Measurements from ENCODE around the gene RNF4. TPM values are rescaled to one million over a fixed set of nuclear protein-coding genes. Genes with fewer than 3 reads are reported as not detected.
"Not testable (repeated sequence)": the region's sequence is repeated elsewhere in the genome, so short reads cannot be mapped to it uniquely, and the experiment has no call there.

The RNF4 gene
- total and polyA plus RNA-seq, 9 donors: 27.0 to 72.1 (median 47.1) TPM

DNA sequence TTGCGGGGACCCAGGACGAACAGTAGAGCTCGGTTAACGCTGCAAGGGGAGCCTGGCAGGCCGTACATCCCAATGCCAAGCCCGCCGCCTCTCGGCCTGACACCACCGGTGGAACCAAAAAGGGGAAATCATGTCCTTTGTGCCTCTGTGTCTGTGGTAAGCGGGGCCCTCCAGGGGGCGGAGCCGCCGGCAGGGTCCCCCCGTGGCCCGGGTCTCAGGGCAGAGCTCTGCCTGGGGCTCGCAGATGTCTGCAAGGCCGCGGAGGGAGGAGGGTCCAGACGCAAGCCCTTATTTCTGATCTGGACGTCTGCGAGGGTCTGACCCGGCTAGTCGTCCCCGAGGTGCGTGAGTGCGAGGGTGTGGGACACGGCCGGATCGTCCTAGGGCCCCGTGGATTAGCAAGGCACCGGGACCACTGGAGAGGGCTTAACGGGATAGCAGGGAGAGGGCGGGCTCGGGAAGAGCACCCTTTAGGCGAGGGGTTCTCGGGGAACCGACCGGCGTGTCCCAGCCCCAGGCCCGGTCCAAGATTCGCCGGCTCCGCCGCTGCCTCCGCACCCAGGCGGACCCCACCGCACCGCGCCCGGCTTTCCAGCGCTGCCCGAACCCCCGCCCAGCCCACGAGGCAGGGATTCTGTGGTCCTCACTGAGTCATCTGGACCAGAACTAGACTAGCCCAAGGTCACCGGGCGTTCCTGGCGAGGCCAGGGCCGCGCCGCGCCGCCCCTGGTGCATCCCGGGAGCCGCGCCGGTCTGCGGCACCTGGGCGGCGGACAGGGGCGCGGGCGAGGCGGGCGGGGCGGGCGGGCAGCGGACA is 66.7 kb downstream of the RNF4 start:
- Histone ChIP-seq H3K4me3 (peak overlapping the region; percentile 49), H3K4me1 (ENCODE audit: insufficient read depth) (peaks cover 8% of the 10 kb centered on the region), H3K27me3 (no peaks in the 10 kb centered on the region), H3K27ac (peak overlapping the region; percentile 72 to 89), H3K9me3 (no peaks in the 10 kb centered on the region), H3K36me3 (no peaks in the 10 kb centered on the region)
- WGBS, 3 donors: 2 to 6% (median 4%) methylated on average over 49 to 77 of the region's 77 CpGs
- intact Hi-C loops (cut with DNase I): loop anchor here in 2 of 4 donors (5.0 to 10.0 kb wide), 5 partner anchors 71 to 399 kb away; partner anchors contain the start of genes MXD4 (in 1 of the 2) and RNF4 (in 1 of the 2)
- peak; percentile 60 for TF ChIP-seq POLR2A (IDR thresholded peaks at IDR 0.05)
- TF ChIP-seq, protein P1, sequence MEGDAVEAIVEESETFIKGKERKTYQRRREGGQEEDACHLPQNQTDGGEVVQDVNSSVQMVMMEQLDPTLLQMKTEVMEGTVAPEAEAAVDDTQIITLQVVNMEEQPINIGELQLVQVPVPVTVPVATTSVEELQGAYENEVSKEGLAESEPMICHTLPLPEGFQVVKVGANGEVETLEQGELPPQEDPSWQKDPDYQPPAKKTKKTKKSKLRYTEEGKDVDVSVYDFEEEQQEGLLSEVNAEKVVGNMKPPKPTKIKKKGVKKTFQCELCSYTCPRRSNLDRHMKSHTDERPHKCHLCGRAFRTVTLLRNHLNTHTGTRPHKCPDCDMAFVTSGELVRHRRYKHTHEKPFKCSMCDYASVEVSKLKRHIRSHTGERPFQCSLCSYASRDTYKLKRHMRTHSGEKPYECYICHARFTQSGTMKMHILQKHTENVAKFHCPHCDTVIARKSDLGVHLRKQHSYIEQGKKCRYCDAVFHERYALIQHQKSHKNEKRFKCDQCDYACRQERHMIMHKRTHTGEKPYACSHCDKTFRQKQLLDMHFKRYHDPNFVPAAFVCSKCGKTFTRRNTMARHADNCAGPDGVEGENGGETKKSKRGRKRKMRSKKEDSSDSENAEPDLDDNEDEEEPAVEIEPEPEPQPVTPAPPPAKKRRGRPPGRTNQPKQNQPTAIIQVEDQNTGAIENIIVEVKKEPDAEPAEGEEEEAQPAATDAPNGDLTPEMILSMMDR (IDR thresholded peaks at IDR 0.05): peak in 1 of 3 donors; percentile 11
- no peak for TF ChIP-seq EP300 (IDR thresholded peaks at IDR 0.05)
- DNase-seq: peak in 4 of 5 donors; percentile 81 to 87 (median 84)

DNA sequence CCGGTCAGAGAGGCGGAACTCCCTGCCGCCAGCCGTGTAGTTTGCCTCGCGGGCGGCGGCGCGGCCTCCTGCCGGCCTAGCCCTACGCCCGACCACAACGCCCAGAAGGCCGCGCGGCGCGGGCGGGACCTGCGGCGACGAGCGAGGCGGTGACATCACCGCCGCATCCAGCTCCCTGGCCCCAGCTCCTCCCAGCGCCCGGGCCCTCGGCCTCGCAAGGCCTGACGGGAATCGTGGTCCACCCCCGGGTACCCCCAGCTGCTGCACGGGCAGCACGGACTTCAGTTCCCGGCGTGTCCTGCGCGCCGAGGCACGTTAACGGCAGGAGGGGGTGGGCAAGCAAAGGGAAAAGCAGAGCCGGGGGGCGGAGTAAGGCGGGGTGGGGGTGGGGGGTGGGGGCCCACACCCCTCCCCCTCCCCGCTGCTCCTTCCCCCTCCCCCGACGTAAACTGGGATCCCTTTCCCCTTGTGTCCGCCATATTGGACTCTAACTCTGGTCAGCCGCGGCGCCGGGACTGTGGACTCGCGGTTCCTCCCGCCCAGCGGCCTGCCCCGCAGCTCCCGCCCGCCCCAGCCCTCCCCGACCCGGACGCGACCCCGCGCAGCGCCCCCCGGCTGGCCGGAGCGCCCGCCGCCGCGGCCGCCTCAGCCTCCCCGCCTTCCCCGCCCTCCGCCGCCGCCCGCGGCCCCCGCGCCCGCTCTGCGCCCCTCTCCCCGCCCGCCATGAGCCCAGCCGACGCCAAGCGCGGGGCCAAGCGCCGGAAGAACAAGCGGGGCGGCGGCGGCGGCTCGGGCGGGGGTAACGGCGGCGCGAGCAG is 67.5 kb downstream of the RNF4 start, which contains the start of gene FAM193A:
FAM193A (plus strand) TSS at position 455 of the 818 bp plus-strand sequence; CDS start at position 724, 269 bp downstream.
- TF ChIP-seq, protein P1 (IDR thresholded peaks at IDR 0.05): peak in 1 of 3 donors; percentile 13
- TF ChIP-seq POLR2A (IDR thresholded peaks at IDR 0.05): no peak
- Histone ChIP-seq H3K4me1 (ENCODE audit: insufficient read depth) (peaks cover 8% of the 10 kb centered on the region), H3K4me3 (peak within 1 kb of the TSS; percentile 97), H3K27me3 (no peaks in the 10 kb centered on the region), H3K36me3 (no peaks in the 10 kb centered on the region), H3K27ac (peak within 1 kb of the TSS; percentile 79 to 90), H3K9me3 (no peaks in the 10 kb centered on the region)
- 0 to 1% (median 0%) methylated on average over 46 to 106 of the region's 106 CpGs for WGBS, 3 donors
- intact Hi-C loops (cut with DNase I): loop anchor here in 2 of 4 donors (5.0 to 10.0 kb wide), 5 partner anchors 72 to 398 kb away; partner anchors contain the start of genes MXD4 (in 1 of the 2) and RNF4 (in 1 of the 2)
- DNase-seq: peak; percentile 98 to 99 (median 99)

DNA sequence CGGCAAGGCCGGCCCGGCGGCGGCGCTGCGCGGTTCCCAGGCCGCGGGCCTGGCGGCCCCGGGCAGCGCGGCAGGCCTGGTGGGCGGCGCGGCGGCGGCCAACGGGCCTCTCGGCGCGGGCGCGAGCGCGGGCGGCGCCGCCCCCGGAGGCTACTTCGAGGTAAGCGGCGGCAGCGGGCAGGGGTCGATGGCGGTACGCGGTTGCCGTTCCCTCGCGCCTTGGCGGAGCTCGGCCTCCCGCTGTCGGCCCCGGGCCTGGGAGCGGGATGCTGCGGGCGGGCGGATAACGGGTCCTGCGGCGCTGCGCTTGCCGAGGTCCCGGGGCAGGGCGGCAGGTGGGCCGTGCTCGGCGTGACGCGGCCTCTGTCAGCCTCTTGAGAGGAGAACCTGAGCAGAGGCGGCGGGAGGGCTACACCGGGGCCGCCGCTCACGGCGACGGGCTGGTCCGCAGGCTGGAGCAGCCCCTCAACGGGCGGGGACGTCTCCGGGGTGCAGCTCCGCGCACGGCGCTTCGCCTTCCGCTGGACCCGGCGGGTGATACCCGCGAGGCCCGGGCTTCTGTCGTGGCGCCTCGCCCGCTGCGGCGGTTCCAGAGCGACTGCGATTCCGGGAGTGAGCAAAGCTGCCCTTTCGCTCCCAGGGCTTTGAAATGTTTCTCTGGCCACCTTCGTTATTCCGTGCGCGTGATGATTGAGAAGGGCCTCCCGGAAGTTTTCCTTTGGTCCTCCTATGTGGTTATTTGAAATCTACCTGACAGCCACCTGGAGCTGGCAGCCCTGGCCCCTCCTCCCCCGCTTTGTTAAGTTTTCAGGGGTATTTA is 68.3 kb downstream of the RNF4 start:
- intact Hi-C loops (cut with DNase I): loop anchor here in 2 of 4 donors (5.0 to 10.0 kb wide), 5 partner anchors 72 to 398 kb away; partner anchors contain the start of genes MXD4 (in 1 of the 2) and RNF4 (in 1 of the 2)
- Histone ChIP-seq H3K4me3 (peak overlapping the region; percentile 97), H3K27ac (peak overlapping the region; percentile 71 to 90), H3K36me3 (no peaks in the 10 kb centered on the region), H3K4me1 (ENCODE audit: insufficient read depth) (peaks cover 8% of the 10 kb centered on the region), H3K27me3 (no peaks in the 10 kb centered on the region), H3K9me3 (no peaks in the 10 kb centered on the region)
- peak; percentile 38 to 74 (median 63) for DNase-seq
- no peak for TF ChIP-seq POLR2A (IDR thresholded peaks at IDR 0.05)
- TF ChIP-seq, protein P1 (IDR thresholded peaks at IDR 0.05): no peak
- no peak for TF ChIP-seq EP300 (IDR thresholded peaks at IDR 0.05)
- 0% methylated on average over 48 to 103 of the region's 103 CpGs for WGBS, 3 donors

DNA sequence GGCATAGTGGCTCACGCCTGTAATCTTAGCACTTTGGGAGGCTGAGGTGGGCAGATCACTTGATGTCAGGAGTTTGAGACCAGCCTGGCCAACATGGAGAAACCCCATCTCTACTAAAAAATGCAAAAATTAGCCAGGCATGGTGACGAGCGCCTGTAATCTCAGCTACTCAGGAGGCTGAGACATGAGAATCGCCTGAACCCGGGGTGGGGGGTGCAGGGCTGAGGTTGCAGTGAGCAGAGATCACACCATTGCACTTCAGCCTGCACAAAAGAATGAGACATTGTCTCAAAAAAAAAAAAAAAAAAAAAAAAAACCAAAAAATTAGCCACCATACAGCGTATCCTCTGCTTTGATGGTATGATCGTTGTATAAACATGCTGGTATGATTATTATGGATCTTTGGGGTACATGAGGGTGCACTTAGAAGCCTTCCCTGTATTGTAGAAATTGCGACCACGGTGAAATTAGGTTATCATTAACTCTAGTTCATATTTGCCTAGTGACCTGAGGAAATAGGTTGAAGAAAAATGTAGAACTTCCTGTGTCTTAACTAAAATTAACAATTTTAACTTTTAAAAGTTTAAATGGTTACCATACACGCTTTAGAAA is 74.8 kb downstream of the RNF4 start:
- H3K4me3 ChIP-seq; H3K4me1 ChIP-seq (ENCODE audit: insufficient read depth); H3K36me3 ChIP-seq; H3K27ac ChIP-seq; intact Hi-C loops (cut with DNase I); H3K9me3 ChIP-seq; H3K27me3 ChIP-seq: not testable (repeated sequence)
- peak in 1 of 5 donors; percentile 13 for DNase-seq
- 90 to 93% (median 92%) methylated on average over 10 of the region's 10 CpGs for WGBS, 3 donors
